HCT116 (cell line): ENCODE data around the gene EPB41L4A. TPM values are rescaled to one million over a fixed set of nuclear protein-coding genes. Genes with fewer than 3 reads are reported as not detected.
A peak's percentile ranks its signal among the peaks of the same experiment; 100 is the strongest.

Experiments
- ATAC-seq: fragments of 200-7000 bp; cut with Tn5 transposase; 2 replicates; pipeline ENCODE4 v1.9.1; 2020; ENCODE audit warnings: mild to moderate bottlenecking, moderate library complexity
- BruUV-seq: library from RNA; stranded (reverse); fragments of 400-500 nt; replicated peaks from 2 replicates; lab custom pipeline; 2021; lab: Mats Ljungman, UMichigan
- CTCF ChIA-PET: fragments of 300-600 bp; sonication (Branson Sonifier 250); formaldehyde crosslinking; loops from one replicate; lab custom pipeline; 2021; ENCODE audit warnings: antibody characterized with exemption; lab: Charles Lee
- POLR2A ChIA-PET: fragments of 300-600, 350-600 bp; sonication (Branson Sonifier 250); formaldehyde crosslinking; loops from one replicate; lab custom pipeline; 2021; ENCODE audit warnings: antibody characterized with exemption; lab: Charles Lee
- RAD21 ChIA-PET, 2 experiments: fragments of 300-600 bp; sonication (Branson Sonifier 250); formaldehyde crosslinking; loops; one replicate each; lab custom pipeline; 2023; ENCODE audit warnings: low total read pairs in 2 of 2; ENCODE audit not compliant: uncharacterized antibody in 2 of 2, unreplicated experiment in 2 of 2, low non-redundant PET in 1 of 2; lab: Charles Lee
- DNase-seq: peaks from one replicate; pipeline ENCODE4 v3.0.0-alpha.2; 2010; ENCODE audit warnings: low read depth, low spot score
- H2AFZ ChIP-seq: fragments of 200-600 bp; shearing (Covaris generic), sonication (generic); 2 replicates; pipeline ENCODE4 v1.6.1; 2017; ENCODE audit warnings: low read depth, mixed run types, mixed read lengths, antibody characterized with exemption, low read length; ENCODE audit not compliant: poor library complexity, severe bottlenecking
- H3K27ac ChIP-seq: 2 replicates; pipeline ENCODE4 v1.5.1; 2012; ENCODE audit warnings: low read depth, low read length
- H3K27me3 ChIP-seq: fragments of 200-600 bp; sonication (generic); 2 replicates; pipeline ENCODE4 v1.6.1; 2016; ENCODE audit warnings: mixed run types, low read length, mixed read lengths; ENCODE audit not compliant: insufficient read depth
- H3K36me3 ChIP-seq, 2 experiments: fragments of 200-500 bp in 1 of 2; fragments of 200-600 bp in 1 of 2; sonication (Bioruptor generic) in 1 of 2; sonication (generic) in 1 of 2; 2 replicates each; pipeline versions ENCODE4 v1.5.1 to v1.6.1; 2014 to 2016; ENCODE audit warnings: low read length in 2 of 2, inconsistent platforms in 1 of 2, mixed read lengths in 1 of 2, mixed run types in 1 of 2; ENCODE audit not compliant: insufficient read depth in 2 of 2, control insufficient read depth in 1 of 2
- H3K4me1 ChIP-seq, 2 experiments: fragments of 200-600 bp in 1 of 2; sonication (generic) in 1 of 2; 2 replicates each; pipeline versions ENCODE4 v1.5.1 to v1.6.1; 2012 to 2017; ENCODE audit warnings: low read length in 2 of 2, inconsistent platforms in 1 of 2, mild to moderate bottlenecking in 1 of 2, mixed read lengths in 1 of 2, mixed run types in 1 of 2, moderate library complexity in 1 of 2; ENCODE audit not compliant: insufficient read depth in 2 of 2, control insufficient read depth in 1 of 2
- H3K4me2 ChIP-seq: fragments of 200-600 bp; sonication (generic); 2 replicates; pipeline ENCODE4 v1.6.1; 2017; ENCODE audit warnings: mixed run types, low read length, mixed read lengths
- H3K4me3 ChIP-seq, 2 experiments: fragments of 200-600 bp in 1 of 2; sonication (generic) in 1 of 2; replicated peaks in 1 of 2; 2 replicates each; pipeline ENCODE4 v1.5.1; 2011 to 2016; ENCODE audit warnings: low read length in 2 of 2, control low read depth in 1 of 2, low read depth in 1 of 2, mild to moderate bottlenecking in 1 of 2, mixed read lengths in 1 of 2, mixed run types in 1 of 2
- H3K79me2 ChIP-seq: fragments of 200-600 bp; sonication (generic); 2 replicates; pipeline ENCODE4 v1.6.1; 2017; ENCODE audit warnings: mild to moderate bottlenecking, mixed run types, low read length, moderate library complexity, mixed read lengths; ENCODE audit not compliant: insufficient read depth
- H3K9ac ChIP-seq: fragments of 200-600 bp; sonication (generic); 2 replicates; pipeline ENCODE4 v1.6.1; 2016; ENCODE audit warnings: low read length, mixed read lengths
- H3K9me2 ChIP-seq: fragments of 200-600 bp; sonication (generic), shearing (Covaris generic); 2 replicates; pipeline ENCODE4 v1.6.1; 2017; ENCODE audit warnings: mixed run types, mild to moderate bottlenecking, moderate library complexity; ENCODE audit not compliant: insufficient read depth
- H3K9me3 ChIP-seq, 2 experiments: fragments of 200-500 bp in 1 of 2; fragments of 200-600 bp in 1 of 2; sonication (Bioruptor generic) in 1 of 2; sonication (generic) in 1 of 2; 2 replicates each; pipeline ENCODE4 v1.6.1; 2014 to 2017; ENCODE audit warnings: low read length in 2 of 2, mixed read lengths in 2 of 2, inconsistent platforms in 1 of 2, low read depth in 1 of 2, mild to moderate bottlenecking in 1 of 2, mixed run types in 1 of 2, moderate library complexity in 1 of 2; ENCODE audit not compliant: control insufficient read depth in 1 of 2, insufficient read depth in 1 of 2
- H4K20me1 ChIP-seq: fragments of 200-600 bp; sonication (generic), shearing (Covaris generic); 2 replicates; pipeline ENCODE4 v1.6.1; 2017; ENCODE audit warnings: mixed run types, mild to moderate bottlenecking, moderate library complexity; ENCODE audit not compliant: insufficient read depth
- ATF3 ChIP-seq: IDR thresholded peaks from 2 replicates; pipeline ENCODE4 v1.6.1; 2012
- CBX3 ChIP-seq: IDR thresholded peaks from 2 replicates; pipeline ENCODE4 v1.6.1; 2012; ENCODE audit warnings: low read depth
- ELF1 ChIP-seq: IDR thresholded peaks from 2 replicates; pipeline ENCODE4 v1.6.1; 2012; ENCODE audit warnings: low read depth, borderline replicate concordance
- EZH2 ChIP-seq: fragments of 200-600 bp; sonication (generic); IDR thresholded peaks from 2 replicates; pipeline ENCODE4 v1.6.1; 2017; ENCODE audit warnings: antibody characterized with exemption, mixed run types
- EZH2phosphoT487 ChIP-seq: fragments of 200-600 bp; IDR thresholded peaks from 2 replicates; pipeline ENCODE4 v1.6.1; 2018; ENCODE audit warnings: antibody characterized with exemption, borderline replicate concordance
- POLR2A ChIP-seq: IDR thresholded peaks from 2 replicates; pipeline ENCODE4 v1.7.0; 2011; ENCODE audit warnings: borderline replicate concordance; ENCODE audit not compliant: insufficient read depth, insufficient read length; ENCODE audit errors: extremely low read depth
- POLR2AphosphoS5 ChIP-seq: IDR thresholded peaks from 2 replicates; pipeline ENCODE4 v1.6.1; 2011; ENCODE audit warnings: mild to moderate bottlenecking, low read depth, low read length, moderate library complexity
- RAD21 ChIP-seq: IDR thresholded peaks from 2 replicates; pipeline ENCODE4 v1.6.1; 2012; ENCODE audit warnings: low read depth, mild to moderate bottlenecking
- REST ChIP-seq: IDR thresholded peaks from 2 replicates; pipeline ENCODE4 v1.6.1; 2012; ENCODE audit warnings: low read depth
- SIN3A ChIP-seq: IDR thresholded peaks from 2 replicates; pipeline ENCODE4 v1.6.1; 2012; ENCODE audit warnings: low read depth
- SP1 ChIP-seq: IDR thresholded peaks from 2 replicates; pipeline ENCODE4 v1.6.1; 2012; ENCODE audit warnings: low read depth
- SRF ChIP-seq: IDR thresholded peaks from 2 replicates; pipeline ENCODE4 v1.6.1; 2012; ENCODE audit warnings: low read depth
- ZFX ChIP-seq: fragments of 450-650 bp; IDR thresholded peaks from 2 replicates; pipeline ENCODE4 v1.6.1; 2017
- intact Hi-C: fragments of 100-400 bp; cut with micrococcal nuclease; formaldehyde crosslinking; loops from 2 replicates; pipeline ENCODE4 v1.10.0; 2022
- total RNA-seq: library from RNA; stranded (reverse); gene quantifications from one replicate; pipeline ENCODE4 v1.2.1, GENCODE V29; 2021; ENCODE audit not compliant: unreplicated experiment

Gene EPB41L4A
- total RNA-seq, 1 experiment from 2014 or later = 2.8 TPM

GRCh38 chr5:112228667-112229066, 190.4 kb downstream of the EPB41L4A start:
- Histone ChIP-seq H2AFZ (peak overlapping the region; percentile 59), H3K4me2 (peak overlapping the region; percentile 61), H3K9ac (no peak overlapping the region), H3K4me3 (peak overlapping the region in 1 of 2 experiments; percentile 22; a peak in 1 of 4 replicates), H4K20me1 (no peaks in the 10 kb centered on the region), H3K9me3 (no peaks in the 10 kb centered on the region), H3K27ac (no peak overlapping the region), H3K36me3 (no peaks in the 10 kb centered on the region), H3K9me2 (no peaks in the 10 kb centered on the region), H3K27me3 (no peaks in the 10 kb centered on the region), H3K79me2 (no peaks in the 10 kb centered on the region), H3K4me1 (peaks cover 12 to 14% of the 10 kb centered on the region in 2 experiments; a peak in 3 of 4 replicates)
- CTCF ChIA-PET = interaction anchor here (1.3 kb wide), 1 partner anchor 11 kb away, joined by 3 read pairs; no protein-coding TSS in a partner anchor
- ATAC-seq (peak; percentile 95), DNase-seq (peak; percentile 36)
- RAD21 ChIA-PET = no interaction called here
- TF ChIP-seq ELF1 = 0 out of 2 replicates have a peak, but pooled peaks have one; percentile 12
- no peak for TF ChIP-seq EZH2
- 0 out of 2 replicates have a peak, but pooled peaks have one; percentile 10 for TF ChIP-seq CBX3
- TF ChIP-seq ZFX = no peak
- peak; percentile 44 for TF ChIP-seq POLR2AphosphoS5
- peak; percentile 70 for TF ChIP-seq SP1
- no peak for TF ChIP-seq EZH2phosphoT487
- POLR2A ChIA-PET = interaction anchor here (1.1 kb wide), 1 partner anchor 68 kb away, joined by 3 read pairs; no protein-coding TSS in a partner anchor
- no TSS peak for BruUV-seq
- intact Hi-C loops = no loop called here

- Histone ChIP-seq H3K4me2 (peak overlapping the region; percentile 61), H4K20me1 (no peaks in the 10 kb centered on the region), H3K9ac (no peak overlapping the region), H3K27me3 (no peaks in the 10 kb centered on the region), H3K4me1 (peaks cover 12 to 14% of the 10 kb centered on the region in 2 experiments; a peak in 3 of 4 replicates), H3K9me3 (no peaks in the 10 kb centered on the region), H3K4me3 (peak overlapping the region in 1 of 2 experiments; percentile 22; a peak in 1 of 4 replicates), H3K27ac (no peak overlapping the region), H3K9me2 (no peaks in the 10 kb centered on the region), H2AFZ (peak overlapping the region; percentile 59), H3K36me3 (no peaks in the 10 kb centered on the region), H3K79me2 (no peaks in the 10 kb centered on the region)
- ATAC-seq (peak; percentile 37), DNase-seq (no peak)
- ChIA-PET RAD21 (no interaction called here), CTCF (interaction anchor here (1.3 kb wide), 1 partner anchor 12 kb away, joined by 3 read pairs; no protein-coding TSS in a partner anchor), POLR2A (interaction anchor here (1.1 kb wide), 1 partner anchor 67 kb away, joined by 3 read pairs; no protein-coding TSS in a partner anchor)
- TF ChIP-seq ATF3 = no peak
- no peak for TF ChIP-seq EZH2
- TF ChIP-seq RAD21 = no peak
- TF ChIP-seq POLR2A = no peak
- TF ChIP-seq SRF = no peak
- TF ChIP-seq REST = no peak
- no peak for TF ChIP-seq SIN3A
- intact Hi-C loops = no loop called here
- no TSS peak for BruUV-seq
Observed at GRCh38 chr5:112227911-112228631, 191.0 kb downstream of the EPB41L4A start.
